ENCODE results near the gene RXRG.

The RXRG gene

GRCh38 chr1:165376041-165376810 is 68.7 kb downstream of the RXRG start:
- FAIRE-seq (no peak), DNase-seq (ENCODE audit: insufficient read length, low spot score) (no peak)

GRCh38 chr1:165375623-165376022 is 69.3 kb downstream of the RXRG start:
- DNase-seq (ENCODE audit: insufficient read length, low spot score) (no peak), FAIRE-seq (no peak)

GRCh38 chr1:165371588-165372225 is 73.2 kb downstream of the RXRG start:
- FAIRE-seq (no peak), DNase-seq (ENCODE audit: insufficient read length, low spot score) (no peak)

GRCh38 chr1:165369255-165369848 is 75.6 kb downstream of the RXRG start:
- DNase-seq (ENCODE audit: insufficient read length, low spot score) = no peak
- FAIRE-seq = peak; percentile 96

GRCh38 chr1:165367375-165367993 is 77.4 kb downstream of the RXRG start:
- peak; percentile 75 for FAIRE-seq
- peak; percentile 64 for DNase-seq (ENCODE audit: insufficient read length, low spot score)

- DNase-seq (ENCODE audit: insufficient read length, low spot score) (no peak), FAIRE-seq (no peak)
Measured at GRCh38 chr1:165365341-165365740, 79.6 kb downstream of the RXRG start.

GRCh38 chr1:165364568-165365133 is 80.3 kb downstream of the RXRG start:
- FAIRE-seq = no peak
- DNase-seq (ENCODE audit: insufficient read length, low spot score) = no peak

- no peak for FAIRE-seq
- DNase-seq (ENCODE audit: insufficient read length, low spot score) = no peak
Measured at GRCh38 chr1:165356876-165357275, 88.0 kb downstream of the RXRG start.

GRCh38 chr1:165355977-165356811 is 88.7 kb downstream of the RXRG start, which contains the start of gene LMX1A:
Gene LMX1A (minus strand): TSS chr1:165356715. CDS start chr1:165355559, 1,156 bp downstream.
- FAIRE-seq = no peak
- no peak for DNase-seq (ENCODE audit: insufficient read length, low spot score)

- DNase-seq (ENCODE audit: insufficient read length, low spot score) (no peak), FAIRE-seq (no peak)
Measured at GRCh38 chr1:165355139-165355976, 89.6 kb downstream of the RXRG start.

- FAIRE-seq (no peak), DNase-seq (ENCODE audit: insufficient read length, low spot score) (no peak)
Measured at GRCh38 chr1:165354739-165355138, 90.2 kb downstream of the RXRG start.

GRCh38 chr1:165353731-165354671 is 90.9 kb downstream of the RXRG start:
- no peak for FAIRE-seq
- no peak for DNase-seq (ENCODE audit: insufficient read length, low spot score)

- FAIRE-seq (no peak), DNase-seq (ENCODE audit: insufficient read length, low spot score) (no peak)
Measured at GRCh38 chr1:165352442-165353293, 92.3 kb downstream of the RXRG start.

GRCh38 chr1:165351863-165352441 is 93.0 kb downstream of the RXRG start:
- DNase-seq (ENCODE audit: insufficient read length, low spot score) (no peak), FAIRE-seq (no peak)
